Brain microvascular endothelial cell (primary cell): ENCODE measurements around the gene POLR2A.

ENCODE experiments used
- DNase-seq: peaks from one replicate; pipeline ENCODE4 v3.0.0-alpha.2; 2020
- H3K27ac ChIP-seq: fragments of 250-450 bp; sonication (Bioruptor Pico); 2 replicates; pipeline ENCODE4 v1.5.1; 2020; ENCODE audit warnings: mild to moderate bottlenecking, moderate library complexity
- H3K27me3 ChIP-seq: fragments of 250-450 bp; sonication (Bioruptor Pico); replicated peaks from 2 replicates; pipeline ENCODE4 v1.5.1; 2020; ENCODE audit warnings: mild to moderate bottlenecking
- H3K36me3 ChIP-seq: fragments of 250-450 bp; sonication (Bioruptor Pico); replicated peaks from 2 replicates; pipeline ENCODE4 v1.5.1; 2020; ENCODE audit warnings: mild to moderate bottlenecking
- H3K4me3 ChIP-seq: 2 replicates; pipeline ENCODE4 v1.5.1; 2011; ENCODE audit warnings: low read depth, mild to moderate bottlenecking, control low read depth, low read length, moderate library complexity
- CTCF ChIP-seq: IDR thresholded peaks from 2 replicates; pipeline ENCODE4 v1.5.1; 2011; ENCODE audit warnings: low read depth, mild to moderate bottlenecking, moderate library complexity, low read length, control low read depth, inconsistent platforms; ENCODE audit errors: missing control alignments
- in situ Hi-C: cut with HindIII; loops from 2 replicates; pipeline ENCODE4 v1.10.0; 2017; ENCODE audit warnings: low sequenced_read_pairs, low pct_ligation_motif_present

The POLR2A gene

GRCh38 chr17:7484067-7484918 is at the start of gene POLR2A:
TSS of gene POLR2A (plus strand) at chr17:7484366.
- in situ Hi-C loops: no loop called here
- no peaks in the 10 kb centered on the region for H3K27me3 ChIP-seq
- H3K4me3 ChIP-seq: peak within 1 kb of the TSS; percentile 87
- no peaks in the 10 kb centered on the region for H3K36me3 ChIP-seq
- H3K27ac ChIP-seq: peak within 1 kb of the TSS; percentile 99
- DNase-seq: peak; percentile 95
- TF ChIP-seq CTCF: no peak

DNA sequence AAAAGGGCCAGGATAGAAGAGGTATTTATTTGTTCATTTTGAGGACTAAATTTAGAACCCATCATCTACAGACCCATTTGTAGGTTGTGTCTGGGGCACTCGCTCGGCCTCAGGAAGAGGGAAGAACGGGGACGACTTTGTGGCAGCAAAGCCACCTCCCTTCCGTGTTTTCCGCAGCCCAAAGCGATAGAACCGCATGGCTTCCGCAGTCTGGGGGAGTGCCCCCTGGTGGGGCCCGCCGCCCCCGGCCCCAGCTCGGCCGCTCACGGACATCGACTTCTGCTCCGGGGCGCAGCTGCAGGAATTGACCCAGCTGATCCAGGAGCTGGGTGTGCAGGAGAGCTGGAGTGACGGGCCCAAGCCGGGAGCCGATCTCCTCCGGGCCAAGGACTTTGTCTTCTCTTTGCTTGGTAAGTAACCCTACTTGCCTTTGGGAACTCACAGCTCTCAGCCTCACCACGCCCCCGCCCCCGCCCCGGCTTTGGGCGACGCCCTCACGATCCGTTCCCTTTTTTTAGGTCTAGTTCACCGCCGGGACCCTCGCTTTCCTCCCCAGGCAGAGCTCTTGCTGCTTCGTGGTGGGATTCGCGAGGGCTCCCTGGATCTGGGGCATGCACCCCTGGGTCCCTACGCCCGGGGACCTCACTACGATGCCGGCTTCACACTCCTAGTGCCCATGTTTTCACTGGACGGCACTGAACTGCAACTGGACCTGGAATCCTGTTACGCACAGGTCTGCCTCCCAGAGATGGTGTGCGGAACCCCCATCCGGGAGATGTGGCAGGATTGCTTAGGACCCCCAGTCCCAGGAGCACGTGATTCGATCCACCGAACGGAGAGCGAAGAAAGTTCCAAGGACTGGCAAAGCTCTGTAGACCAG is 48.2 kb upstream of the POLR2A start:
- Histone ChIP-seq H3K4me3 (peak overlapping the region; percentile 58), H3K27ac (no peak overlapping the region), H3K36me3 (no peaks in the 10 kb centered on the region), H3K27me3 (peaks cover 23% of the 10 kb centered on the region)
- in situ Hi-C loops: no loop called here
- no peak for DNase-seq
- peak; percentile 22 for TF ChIP-seq CTCF

DNA sequence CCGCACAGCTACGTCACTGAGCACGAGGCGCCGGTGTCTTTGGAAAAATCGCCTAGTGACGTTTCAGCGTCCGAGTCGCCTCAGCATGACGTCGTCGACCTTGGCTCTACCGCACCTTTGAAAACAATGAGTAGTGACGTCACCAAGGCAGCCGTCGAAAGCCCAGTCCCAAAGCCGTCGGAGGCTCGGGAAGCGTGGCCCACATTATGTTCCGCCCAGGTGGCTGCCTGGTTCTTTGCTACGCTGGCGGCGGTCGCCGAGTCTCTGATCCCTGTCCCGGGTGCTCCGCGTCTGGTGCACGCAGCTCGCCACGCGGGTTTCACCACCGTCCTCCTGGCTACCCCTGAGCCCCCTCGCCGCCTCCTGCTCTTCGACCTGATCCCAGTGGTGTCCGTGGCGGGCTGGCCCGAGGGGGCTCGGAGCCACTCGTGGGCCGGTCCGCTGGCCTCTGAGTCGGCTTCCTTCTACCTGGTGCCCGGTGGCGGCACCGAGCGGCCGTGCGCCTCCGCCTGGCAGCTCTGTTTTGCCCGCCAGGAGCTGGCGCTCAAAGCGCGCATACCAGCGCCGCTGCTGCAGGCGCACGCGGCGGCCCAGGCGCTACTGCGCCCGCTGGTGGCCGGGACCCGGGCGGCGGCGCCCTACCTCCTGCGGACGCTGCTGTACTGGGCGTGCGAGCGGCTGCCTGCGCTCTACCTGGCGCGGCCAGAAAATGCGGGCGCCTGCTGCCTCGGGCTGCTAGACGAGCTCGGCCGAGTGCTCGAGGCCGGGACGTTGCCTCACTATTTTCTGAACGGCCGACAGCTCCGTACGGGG is 47.4 kb upstream of the POLR2A start:
- DNase-seq: no peak
- in situ Hi-C loops: no loop called here
- no peak overlapping the region for H3K27ac ChIP-seq

GRCh38 chr17:7437369-7437863 is 46.8 kb upstream of the POLR2A start:
- no peak for TF ChIP-seq CTCF
- peaks cover 23% of the 10 kb centered on the region for H3K27me3 ChIP-seq
- DNase-seq: no peak
- no peak overlapping the region for H3K27ac ChIP-seq
- no peaks in the 10 kb centered on the region for H3K36me3 ChIP-seq
- H3K4me3 ChIP-seq: peak overlapping the region; percentile 39
- in situ Hi-C loops: no loop called here

More for the DNA sequence above, 47.4 kb upstream of the POLR2A start:
- Histone ChIP-seq H3K4me3 (peak overlapping the region; percentile 39), H3K36me3 (no peaks in the 10 kb centered on the region), H3K27me3 (peaks cover 23% of the 10 kb centered on the region)
- peak; percentile 44 for TF ChIP-seq CTCF

- DNase-seq: no peak
- Histone ChIP-seq H3K36me3 (no peaks in the 10 kb centered on the region), H3K27me3 (peaks cover 23% of the 10 kb centered on the region), H3K27ac (no peak overlapping the region), H3K4me3 (peak overlapping the region; percentile 27)
- in situ Hi-C loops: no loop called here
- TF ChIP-seq CTCF: no peak
Measured at GRCh38 chr17:7437950-7438614, 46.1 kb upstream of the POLR2A start.
